Astrocyte (in vitro differentiated cells and primary cell): ENCODE measurements around the gene CATSPER4. TPM values are rescaled to one million over a fixed set of nuclear protein-coding genes. Genes with fewer than 3 reads are reported as not detected.

Source experiments
- DNase-seq: peaks from one replicate; pipeline ENCODE4 v3.0.0-alpha.2; 2010; ENCODE audit warnings: low read depth
- FAIRE-seq: peaks from 2 replicates; lab custom pipeline; 2011; peaks lifted over from hg19 to GRCh38; lab: Jason Lieb, UNC
- H2AFZ ChIP-seq: 2 replicates; pipeline ENCODE4 v1.6.0; 2012; ENCODE audit warnings: low read depth, low read length, inconsistent platforms
- H3K27ac ChIP-seq: 2 replicates; pipeline ENCODE4 v1.5.1; 2011; ENCODE audit warnings: low read depth, low read length, inconsistent platforms
- H3K27me3 ChIP-seq: 2 replicates; pipeline ENCODE4 v1.6.0; 2011; ENCODE audit warnings: low read length, inconsistent platforms; ENCODE audit not compliant: insufficient read depth
- H3K36me3 ChIP-seq: 2 replicates; pipeline ENCODE4 v1.5.1; 2011; ENCODE audit warnings: low read length, inconsistent platforms; ENCODE audit not compliant: insufficient read depth
- H3K4me1 ChIP-seq: 2 replicates; pipeline ENCODE4 v1.5.1; 2011; ENCODE audit warnings: low read length, inconsistent platforms; ENCODE audit not compliant: insufficient read depth
- H3K4me2 ChIP-seq: 2 replicates; pipeline ENCODE4 v1.6.0; 2012; ENCODE audit warnings: low read length, inconsistent platforms
- H3K4me3 ChIP-seq: 2 replicates; pipeline ENCODE4 v1.5.1; 2011; ENCODE audit warnings: low read depth, mild to moderate bottlenecking, low read length, inconsistent platforms; ENCODE audit not compliant: insufficient read depth
- H3K79me2 ChIP-seq: 2 replicates; pipeline ENCODE4 v1.6.0; 2012; ENCODE audit warnings: mild to moderate bottlenecking, low read length, inconsistent platforms; ENCODE audit not compliant: insufficient read depth
- H3K9ac ChIP-seq: 2 replicates; pipeline ENCODE4 v1.6.0; 2012; ENCODE audit warnings: mild to moderate bottlenecking, low read length, inconsistent platforms
- H3K9me3 ChIP-seq: 2 replicates; pipeline ENCODE4 v1.5.1; 2012; ENCODE audit warnings: low read depth, mild to moderate bottlenecking, low read length, inconsistent platforms; ENCODE audit not compliant: insufficient read depth
- H4K20me1 ChIP-seq: 2 replicates; pipeline ENCODE4 v1.6.0; 2012; ENCODE audit warnings: low read length, inconsistent platforms; ENCODE audit not compliant: insufficient read depth
- H3K27ac Mint-ChIP-seq: one replicate; pipeline ENCODE4 v1.8.0; 2021; ENCODE audit warnings: mild to moderate bottlenecking, mixed read lengths; ENCODE audit not compliant: unreplicated experiment
- H3K27me3 Mint-ChIP-seq: one replicate; pipeline ENCODE4 v1.8.0; 2021; ENCODE audit warnings: low read depth, mixed read lengths; ENCODE audit not compliant: unreplicated experiment
- H3K36me3 Mint-ChIP-seq: one replicate; pipeline ENCODE4 v1.8.0; 2021; ENCODE audit warnings: low read depth, mixed read lengths; ENCODE audit not compliant: unreplicated experiment
- H3K4me1 Mint-ChIP-seq: one replicate; pipeline ENCODE4 v1.8.0; 2021; ENCODE audit warnings: low read depth, mixed read lengths; ENCODE audit not compliant: unreplicated experiment
- H3K4me3 Mint-ChIP-seq: one replicate; pipeline ENCODE4 v1.8.0; 2021; ENCODE audit warnings: mild to moderate bottlenecking, moderate library complexity, mixed read lengths; ENCODE audit not compliant: unreplicated experiment
- H3K9me3 Mint-ChIP-seq: one replicate; pipeline ENCODE4 v1.8.0; 2021; ENCODE audit warnings: mild to moderate bottlenecking, mixed read lengths; ENCODE audit not compliant: unreplicated experiment
- CTCF ChIP-seq: IDR thresholded peaks from 2 replicates; pipeline ENCODE4 v1.5.1; 2011; ENCODE audit warnings: low read depth, mild to moderate bottlenecking, inconsistent platforms, low read length, moderate library complexity; ENCODE audit not compliant: insufficient read depth
- EZH2 ChIP-seq: IDR thresholded peaks from 2 replicates; pipeline ENCODE4 v1.6.1; 2012; ENCODE audit warnings: mild to moderate bottlenecking, low read length, inconsistent platforms; ENCODE audit not compliant: insufficient read depth
- total RNA-seq: library from RNA; stranded (reverse); gene quantifications from 2 replicates; pipeline ENCODE4 v1.2.1, GENCODE V29; 2021

Gene CATSPER4
- total RNA-seq, 1 donor from 2014 or later, result not detected

DNA sequence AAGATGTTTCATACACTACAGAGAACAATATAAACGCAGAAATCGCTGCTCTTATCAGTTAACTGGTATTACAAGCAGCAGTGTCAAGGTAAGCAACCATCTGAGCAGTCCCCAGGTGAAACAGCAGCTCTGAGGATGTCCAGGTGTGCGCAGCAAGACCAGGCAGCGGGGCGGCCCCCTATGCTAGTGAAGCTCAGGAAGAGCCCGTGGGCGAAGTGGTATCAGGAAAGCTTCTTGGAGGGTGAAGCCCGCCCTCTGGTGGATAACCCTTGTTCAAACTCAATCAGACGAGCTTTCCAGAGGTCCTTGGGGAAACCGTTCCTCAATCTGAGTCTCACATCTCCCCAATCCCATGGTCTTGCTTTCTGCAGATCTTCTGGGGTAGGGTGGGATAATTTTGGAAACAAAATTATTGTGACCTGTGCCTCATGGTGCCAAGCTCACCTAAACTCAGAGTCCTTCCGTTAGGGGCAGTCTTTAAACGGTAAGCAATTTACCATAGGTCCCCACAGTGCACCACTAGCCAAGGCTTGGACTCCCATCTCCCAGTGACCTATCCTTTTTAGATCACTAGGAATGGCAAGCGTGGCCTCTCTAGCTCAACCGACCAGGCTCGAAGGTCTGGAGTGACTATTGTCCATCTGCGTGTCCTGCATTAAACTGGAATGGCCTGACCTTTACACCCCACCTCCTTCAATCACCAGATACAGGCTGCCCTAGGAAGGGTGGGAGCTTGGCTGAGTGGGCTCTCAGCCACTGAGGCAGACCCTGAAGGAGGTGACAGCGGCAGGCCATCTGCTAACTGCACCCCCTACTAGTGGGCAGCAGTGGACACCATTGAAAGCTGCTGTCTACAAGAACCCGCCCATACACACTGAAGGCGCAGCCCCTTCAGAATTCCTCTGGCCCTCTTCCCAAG, 45.1 kb upstream of the CATSPER4 start:
- no peak overlapping the region for H3K27ac ChIP-seq
- peak overlapping the region; percentile 29 for H2AFZ ChIP-seq
- H3K9me3 Mint-ChIP-seq, result peaks cover 5% of the 10 kb centered on the region
- DNase-seq, result peak; percentile 53
- H3K4me1 Mint-ChIP-seq, result no peaks in the 10 kb centered on the region
- H3K27ac Mint-ChIP-seq, result no peak overlapping the region
- peaks cover 59% of the 10 kb centered on the region for H3K27me3 Mint-ChIP-seq
- H3K4me3 ChIP-seq, result no peak overlapping the region
- H3K36me3 Mint-ChIP-seq, result no peaks in the 10 kb centered on the region
- no peaks in the 10 kb centered on the region for H3K4me1 ChIP-seq
- TF ChIP-seq EZH2 (no peak), CTCF (peak; percentile 71)
- FAIRE-seq, result peak; percentile 87
- H3K9ac ChIP-seq, result no peak overlapping the region
- no peak overlapping the region for H3K4me2 ChIP-seq
- no peaks in the 10 kb centered on the region for H4K20me1 ChIP-seq
- H3K4me3 Mint-ChIP-seq, result no peak overlapping the region
- no peaks in the 10 kb centered on the region for H3K36me3 ChIP-seq
- no peaks in the 10 kb centered on the region for H3K79me2 ChIP-seq
- H3K9me3 ChIP-seq, result no peaks in the 10 kb centered on the region
- peaks cover 5% of the 10 kb centered on the region for H3K27me3 ChIP-seq

DNA sequence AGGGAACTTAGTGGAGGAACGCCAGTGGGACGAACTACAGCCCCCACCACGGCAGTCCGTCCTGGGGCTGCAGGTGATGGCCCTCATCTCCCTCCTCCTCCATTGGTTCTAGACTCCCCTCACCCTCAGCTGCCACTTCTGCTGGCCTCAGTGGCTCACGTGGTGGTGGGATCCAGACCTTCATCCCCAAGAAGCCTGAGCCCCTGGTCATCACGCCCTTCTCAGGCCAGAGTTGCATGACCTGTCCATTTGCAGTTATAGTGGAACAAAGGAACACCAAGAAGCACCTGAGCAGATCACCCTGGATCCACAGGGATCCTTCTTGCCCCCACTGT, 44.5 kb upstream of the CATSPER4 start:
- H3K36me3 Mint-ChIP-seq, result no peaks in the 10 kb centered on the region
- H3K4me1 ChIP-seq, result no peaks in the 10 kb centered on the region
- peaks cover 59% of the 10 kb centered on the region for H3K27me3 Mint-ChIP-seq
- peaks cover 5% of the 10 kb centered on the region for H3K9me3 Mint-ChIP-seq
- FAIRE-seq, result no peak
- H3K4me2 ChIP-seq, result no peak overlapping the region
- H3K9ac ChIP-seq, result no peak overlapping the region
- H3K27me3 ChIP-seq, result peaks cover 10% of the 10 kb centered on the region
- no peaks in the 10 kb centered on the region for H4K20me1 ChIP-seq
- TF ChIP-seq EZH2 (no peak), CTCF (no peak)
- H3K4me1 Mint-ChIP-seq, result no peaks in the 10 kb centered on the region
- no peak overlapping the region for H3K27ac Mint-ChIP-seq
- H3K79me2 ChIP-seq, result no peaks in the 10 kb centered on the region
- no peak overlapping the region for H3K4me3 ChIP-seq
- no peaks in the 10 kb centered on the region for H3K36me3 ChIP-seq
- no peak overlapping the region for H3K4me3 Mint-ChIP-seq
- DNase-seq, result no peak
- no peak overlapping the region for H2AFZ ChIP-seq
- no peaks in the 10 kb centered on the region for H3K9me3 ChIP-seq
- H3K27ac ChIP-seq, result no peak overlapping the region

DNA sequence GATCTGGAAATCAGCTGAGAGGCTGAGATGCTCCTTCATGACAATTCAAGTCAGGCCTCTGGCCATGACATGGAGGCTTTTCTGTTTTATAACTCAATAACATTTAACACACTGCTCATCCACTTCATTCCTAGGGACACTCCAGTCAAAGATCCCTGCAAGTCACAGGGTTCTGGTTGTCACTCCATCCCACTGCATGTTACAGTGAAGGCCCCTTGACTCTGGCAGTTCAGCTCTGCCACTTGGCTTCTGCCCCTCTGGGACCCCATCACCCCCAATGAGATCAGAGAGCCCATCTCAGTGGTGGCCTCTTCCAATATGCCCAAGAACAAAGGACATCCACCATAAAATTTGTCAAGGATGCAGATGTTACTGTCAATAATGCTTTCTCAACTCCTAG, 41.5 kb upstream of the CATSPER4 start:
- Histone ChIP-seq H3K4me2 (no peak overlapping the region), H3K9ac (no peak overlapping the region), H3K9me3 (no peaks in the 10 kb centered on the region), H4K20me1 (no peaks in the 10 kb centered on the region), H3K4me3 (no peak overlapping the region), H2AFZ (no peak overlapping the region), H3K27ac (no peak overlapping the region), H3K4me1 (no peaks in the 10 kb centered on the region), H3K27me3 (peaks cover 13% of the 10 kb centered on the region), H3K79me2 (no peaks in the 10 kb centered on the region), H3K36me3 (no peaks in the 10 kb centered on the region)
- DNase-seq, result no peak
- Mint-ChIP-seq H3K4me3 (no peak overlapping the region), H3K27me3 (peaks cover 61% of the 10 kb centered on the region), H3K9me3 (peaks cover 5% of the 10 kb centered on the region), H3K4me1 (no peaks in the 10 kb centered on the region), H3K27ac (no peak overlapping the region), H3K36me3 (no peaks in the 10 kb centered on the region)
- no peak for TF ChIP-seq EZH2
- no peak for TF ChIP-seq CTCF
- FAIRE-seq, result no peak
